ENCODE measurements around the gene ABHD14A.

GRCh38 chr3:51971350-51971749 lies 3.5 kb upstream of the ABHD14A start:
- TF ChIP-seq CTCF (IDR thresholded peaks at IDR 0.05; ENCODE audit: insufficient read depth, low read depth, low read length) (no peak), EZH2 (IDR thresholded peaks at IDR 0.05; ENCODE audit: insufficient read depth, low read length) (no peak)

Measured in astrocyte (in vitro differentiated cells and primary cell).